Rectal smooth muscle tissue (tissue), 1 donor: ENCODE measurements around the gene DBN1.

ENCODE experiments used
- H3K27ac ChIP-seq: one replicate; pipeline ENCODE4 v1.7.0; 2013; ENCODE audit warnings: low read depth, low read length, inconsistent platforms
- H3K27me3 ChIP-seq: one replicate; pipeline ENCODE4 v1.7.0; 2013; ENCODE audit warnings: low read length; ENCODE audit not compliant: control insufficient read depth, insufficient read depth
- H3K36me3 ChIP-seq: one replicate; pipeline ENCODE4 v1.7.0; 2013; ENCODE audit warnings: low read length; ENCODE audit not compliant: control insufficient read depth, insufficient read depth
- H3K4me1 ChIP-seq: one replicate; pipeline ENCODE4 v1.7.0; 2013; ENCODE audit warnings: low read length; ENCODE audit not compliant: control insufficient read depth, insufficient read depth
- H3K4me3 ChIP-seq: one replicate; pipeline ENCODE4 v1.7.0; 2013; ENCODE audit warnings: low read length
- H3K9ac ChIP-seq: one replicate; pipeline ENCODE4 v1.7.0; 2013; ENCODE audit warnings: low read length

DBN1 gene

DNA sequence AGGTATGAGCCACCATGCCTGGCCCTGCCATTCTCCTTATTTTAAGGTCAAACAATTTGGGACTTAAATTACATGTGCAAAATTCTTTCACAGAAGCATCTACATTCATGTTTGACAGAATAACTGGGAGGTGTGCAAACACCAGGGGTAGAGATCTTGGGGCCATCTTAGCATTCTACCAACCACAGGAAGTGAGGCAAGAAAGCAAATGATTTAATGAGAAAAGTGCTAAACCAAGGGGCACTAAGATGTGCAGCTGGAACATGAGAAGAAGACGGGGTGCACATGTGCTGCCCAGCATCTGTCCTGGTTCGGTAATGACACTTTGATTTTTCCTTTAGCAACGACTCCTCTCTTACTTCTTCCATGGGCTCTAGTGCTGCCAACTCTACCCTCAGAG lies 62.9 kb downstream of the DBN1 start:
- Histone ChIP-seq H3K4me1 (no peaks in the 10 kb centered on the region), H3K27me3 (no peaks in the 10 kb centered on the region), H3K9ac (no peak overlapping the region), H3K4me3 (no peak overlapping the region), H3K27ac (no peak overlapping the region), H3K36me3 (no peaks in the 10 kb centered on the region)

DNA sequence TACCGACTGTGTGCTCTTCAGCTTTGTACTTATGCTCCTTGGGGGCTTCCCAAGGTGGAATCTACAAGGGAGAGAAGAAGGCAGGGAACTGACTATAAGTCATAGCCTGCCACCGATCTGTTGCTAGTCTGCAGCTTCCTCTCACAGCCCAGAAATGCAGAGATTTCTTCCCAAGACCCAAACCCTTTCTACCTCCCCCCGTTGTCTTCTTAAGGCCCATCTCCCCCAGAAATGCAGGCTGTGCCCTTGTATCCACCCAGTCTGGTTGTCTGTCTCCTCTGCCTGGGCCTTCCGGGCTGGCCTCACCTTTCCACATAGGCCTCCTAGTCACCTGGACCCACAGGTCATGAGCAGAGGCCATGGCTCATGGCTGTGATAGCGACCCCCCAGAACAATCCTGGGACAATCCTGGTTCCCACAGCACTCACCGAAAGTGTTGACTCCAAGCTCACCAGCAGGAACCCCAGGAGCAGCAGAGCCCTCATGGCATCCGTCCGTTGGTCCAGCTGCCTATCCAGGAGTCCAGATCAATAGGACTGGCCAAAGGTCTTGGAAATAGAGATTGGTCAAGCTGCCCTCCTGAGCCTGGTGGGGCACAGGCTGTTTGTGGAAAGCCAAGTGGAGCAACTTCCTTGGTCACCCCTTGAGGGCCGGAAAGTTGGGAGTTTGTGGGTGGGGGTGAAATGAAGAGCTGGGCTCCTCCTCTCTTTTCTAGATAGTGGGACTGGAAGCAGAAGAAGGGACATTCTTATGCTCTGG lies 64.2 kb downstream of the DBN1 start, which contains the start of gene F12:
F12 (minus strand) TSS at position 522 of the 759 bp plus-strand sequence; CDS start at position 485, 37 bp downstream.
- no peak within 1 kb of the TSS for H3K27ac ChIP-seq
- no peak within 1 kb of the TSS for H3K9ac ChIP-seq
- H3K4me3 ChIP-seq: no peak within 1 kb of the TSS
- peaks cover 2% of the 10 kb centered on the region for H3K4me1 ChIP-seq
- H3K27me3 ChIP-seq: no peaks in the 10 kb centered on the region
- H3K36me3 ChIP-seq: no peaks in the 10 kb centered on the region
